H1 (cell line): ENCODE results near the gene DPY19L2. TPM values are rescaled to one million over a fixed set of nuclear protein-coding genes. Genes with fewer than 3 reads are reported as not detected.
"Not testable (repeated sequence)": the region's sequence is repeated elsewhere in the genome, so short reads cannot be mapped to it uniquely, and the experiment has no call there.

ENCODE experiments used
- CTCF ChIA-PET: fragments of 300-600 bp; sonication (Branson Sonifier 250); formaldehyde crosslinking; loops from one replicate; lab custom pipeline; 2021; ENCODE audit not compliant: partially characterized antibody; lab: Charles Lee
- POLR2A ChIA-PET: fragments of 300-600 bp; sonication (Branson Sonifier 250); formaldehyde crosslinking; loops from one replicate; lab custom pipeline; 2021; ENCODE audit warnings: inconsistent platforms; ENCODE audit not compliant: partially characterized antibody; lab: Charles Lee
- DNase-seq, 2 experiments: peaks; one replicate each; pipeline versions ENCODE4 v3.0.0 to v3.0.0-alpha.2; 2010 to 2022; ENCODE audit warnings: low spot score in 2 of 2, low read depth in 1 of 2, mixed read lengths in 1 of 2
- FAIRE-seq: peaks from 2 replicates; lab custom pipeline; 2011; peaks lifted over from hg19 to GRCh38; lab: Jason Lieb, UNC
- H2AFZ ChIP-seq: 2 replicates; pipeline ENCODE4 v1.8.1; 2012; ENCODE audit warnings: low read length, inconsistent platforms
- H2AK5ac ChIP-seq: 2 replicates; pipeline ENCODE4 v1.6.1; 2013; ENCODE audit warnings: low read depth, low read length
- H2BK120ac ChIP-seq: replicated peaks from 2 replicates; pipeline ENCODE3; 2013; ENCODE audit warnings: low read depth, low read length, inconsistent platforms
- H2BK12ac ChIP-seq: 2 replicates; pipeline ENCODE4 v1.6.1; 2013; ENCODE audit warnings: low read depth, low read length
- H2BK15ac ChIP-seq: 2 replicates; pipeline ENCODE4 v1.6.1; 2013; ENCODE audit warnings: low read length
- H2BK20ac ChIP-seq: 2 replicates; pipeline ENCODE4 v1.6.1; 2013; ENCODE audit warnings: low read length
- H2BK5ac ChIP-seq: 2 replicates; pipeline ENCODE4 v1.6.1; 2013; ENCODE audit warnings: low read depth, low read length
- H3K14ac ChIP-seq: 2 replicates; pipeline ENCODE4 v1.6.1; 2013; ENCODE audit warnings: inconsistent platforms; ENCODE audit not compliant: insufficient read length
- H3K18ac ChIP-seq: 2 replicates; pipeline ENCODE4 v1.6.1; 2013; ENCODE audit warnings: low read length; ENCODE audit errors: extremely low read depth
- H3K23ac ChIP-seq: 2 replicates; pipeline ENCODE4 v1.6.1; 2013; ENCODE audit warnings: inconsistent platforms; ENCODE audit not compliant: insufficient read length
- H3K23me2 ChIP-seq: 2 replicates; pipeline ENCODE4 v1.6.1; 2013; ENCODE audit warnings: low read depth, low read length
- H3K27ac ChIP-seq: 2 replicates; pipeline ENCODE4 v1.6.1; 2011; ENCODE audit warnings: low read depth, low read length, inconsistent platforms
- H3K27me3 ChIP-seq, 4 experiments: replicated peaks in 1 of 4; 1 replicate in 1 of 4; 2 replicates in 3 of 4; pipeline versions ENCODE4 v1.6.1 to v1.8.1; 2011 to 2013; ENCODE audit warnings: low read length in 3 of 4, mild to moderate bottlenecking in 3 of 4, inconsistent platforms in 2 of 4, mixed read lengths in 2 of 4, moderate library complexity in 1 of 4; ENCODE audit not compliant: control insufficient read depth in 3 of 4, insufficient read depth in 3 of 4; ENCODE audit errors: extremely low read depth in 1 of 4
- H3K36me3 ChIP-seq, 4 experiments: 2 replicates each; pipeline versions ENCODE4 v1.6.1 to v1.8.1; 2011 to 2013; ENCODE audit warnings: mild to moderate bottlenecking in 4 of 4, low read length in 3 of 4, moderate library complexity in 2 of 4, control low read depth in 1 of 4, inconsistent platforms in 1 of 4; ENCODE audit not compliant: insufficient read depth in 4 of 4, control insufficient read depth in 2 of 4
- H3K4ac ChIP-seq: replicated peaks from 2 replicates; pipeline ENCODE3; 2013; ENCODE audit warnings: low read length, low read depth, mixed read lengths, inconsistent platforms; ENCODE audit not compliant: insufficient read length
- H3K4me1 ChIP-seq, 4 experiments: replicated peaks in 1 of 4; 1 replicate in 1 of 4; 2 replicates in 3 of 4; pipeline versions ENCODE4 v1.6.1 to v1.8.1; 2011 to 2013; ENCODE audit warnings: low read length in 3 of 4, inconsistent platforms in 2 of 4, mixed read lengths in 1 of 4; ENCODE audit not compliant: insufficient read depth in 4 of 4, control insufficient read depth in 3 of 4
- H3K4me2 ChIP-seq, 2 experiments: 2 replicates each; pipeline versions ENCODE4 v1.6.1 to v1.8.1; 2011 to 2013; ENCODE audit warnings: low read depth in 2 of 2, low read length in 2 of 2, control low read depth in 1 of 2, inconsistent platforms in 1 of 2, mild to moderate bottlenecking in 1 of 2; ENCODE audit not compliant: insufficient read depth in 1 of 2
- H3K4me3 ChIP-seq, 4 experiments: fragments of 200-600, 300-600 bp in 1 of 4; sonication (generic), shearing (Covaris generic), sonication (Bioruptor Twin) in 1 of 4; 2 replicates each; pipeline versions ENCODE4 v1.5.1 to v1.8.1; 2011 to 2016; ENCODE audit warnings: low read length in 4 of 4, low read depth in 3 of 4, control low read depth in 2 of 4, inconsistent platforms in 2 of 4, mild to moderate bottlenecking in 2 of 4, mixed read lengths in 1 of 4, moderate library complexity in 1 of 4; ENCODE audit not compliant: insufficient read depth in 2 of 4; ENCODE audit errors: extremely low read depth in 1 of 4
- H3K56ac ChIP-seq: replicated peaks from 2 replicates; pipeline ENCODE3; 2013; ENCODE audit warnings: low read depth, mild to moderate bottlenecking, mixed read lengths, low read length, inconsistent platforms; ENCODE audit not compliant: insufficient read length
- H3K79me1 ChIP-seq: 2 replicates; pipeline ENCODE4 v1.6.1; 2013; ENCODE audit warnings: low read depth, low read length, control low read depth
- H3K79me2 ChIP-seq, 2 experiments: 2 replicates each; pipeline versions ENCODE4 v1.6.1 to v1.8.1; 2012 to 2013; ENCODE audit warnings: low read length in 2 of 2, mild to moderate bottlenecking in 2 of 2, inconsistent platforms in 1 of 2; ENCODE audit not compliant: insufficient read depth in 2 of 2, control insufficient read depth in 1 of 2
- H3K9ac ChIP-seq, 4 experiments: replicated peaks in 1 of 4; 1 replicate in 1 of 4; 2 replicates in 3 of 4; pipeline versions ENCODE4 v1.6.1 to v1.8.1; 2011 to 2013; ENCODE audit warnings: low read depth in 3 of 4, low read length in 3 of 4, control low read depth in 2 of 4, mild to moderate bottlenecking in 2 of 4, moderate library complexity in 2 of 4, inconsistent platforms in 1 of 4; ENCODE audit errors: extremely low read depth in 1 of 4
- H3K9me3 ChIP-seq, 2 experiments: 2 replicates each; pipeline versions ENCODE4 v1.6.1 to v1.8.1; 2012 to 2013; ENCODE audit warnings: mild to moderate bottlenecking in 2 of 2, moderate library complexity in 2 of 2, control low read depth in 1 of 2, inconsistent platforms in 1 of 2, low read depth in 1 of 2, low read length in 1 of 2, mixed read lengths in 1 of 2; ENCODE audit not compliant: insufficient read depth in 2 of 2
- H4K20me1 ChIP-seq, 2 experiments: replicated peaks in 1 of 2; 2 replicates each; pipeline versions ENCODE3 to v1.8.1; 2011 to 2013; ENCODE audit warnings: inconsistent platforms in 2 of 2, low read length in 2 of 2, mild to moderate bottlenecking in 1 of 2; ENCODE audit not compliant: insufficient read depth in 2 of 2, control insufficient read depth in 1 of 2
- H4K5ac ChIP-seq: 2 replicates; pipeline ENCODE4 v1.6.1; 2013; ENCODE audit warnings: low read length, low read depth, mixed read lengths, inconsistent platforms; ENCODE audit not compliant: insufficient read length
- H4K8ac ChIP-seq: 2 replicates; pipeline ENCODE4 v1.8.0; 2013; ENCODE audit warnings: mild to moderate bottlenecking, moderate library complexity, low read length, inconsistent platforms; ENCODE audit not compliant: insufficient read depth; ENCODE audit errors: extremely low read depth
- H4K91ac ChIP-seq: replicated peaks from 2 replicates; pipeline ENCODE3; 2013; ENCODE audit warnings: low read length, mixed read lengths, inconsistent platforms; ENCODE audit not compliant: insufficient read length
- WGBS, 2 experiments: shearing (Covaris generic) in 1 of 2; methylation state at CpG; one replicate each; pipeline versions ENCODE4 v1.1.6 to v1.1.7; 2013 to 2015; ENCODE audit warnings: low lambda C conversion rate in 2 of 2, mixed read lengths in 2 of 2, inconsistent platforms in 1 of 2, low coverage in 1 of 2, missing lambda C conversion rate in 1 of 2; ENCODE audit not compliant: insufficient replicate concordance in 2 of 2, insufficient coverage in 1 of 2, insufficient read length in 1 of 2; ENCODE audit errors: extremely low coverage in 1 of 2, missing lambda C conversion rate in 1 of 2; 5-methylcytosine and 5-hydroxymethylcytosine counted together
- polyA plus RNA-seq, 7 experiments: library from polyadenylated mRNA; depleted of rRNA in 3 of 7; stranded (reverse) in 5 of 7; unstranded in 2 of 7; fragments of >200 nt in 5 of 7; fragments of 200-250 nt in 2 of 7; gene quantifications; 1 replicate in 5 of 7; 2 replicates in 1 of 7; 4 replicates in 1 of 7; pipeline versions ENCODE4 v1.2.1 to v1.2.3, GENCODE V29; 2011 to 2013; ENCODE audit warnings: missing spikeins in 2 of 7, mixed read lengths in 2 of 7
- total RNA-seq: library from RNA; stranded (reverse); fragmentation: NEBNext Ultra II Directional; extraction: Animal tissue kit (Norgen Biotek cat#: 25700); gene quantifications from 2 replicates; pipeline ENCODE4 v1.2.1, GENCODE V29; 2021

DPY19L2 gene
- total and polyA plus RNA-seq, 2 of the 8 experiments (the other 6 are each of a cell fraction or from before 2014, with no cell fraction given) = 2.2 to 3.3 TPM

- H3K14ac ChIP-seq, H3K79me2 ChIP-seq, H3K23ac ChIP-seq, H4K91ac ChIP-seq, H4K8ac ChIP-seq, H3K27ac ChIP-seq, H3K4me1 ChIP-seq, H3K18ac ChIP-seq, H3K9ac ChIP-seq, H2BK5ac ChIP-seq, H3K9me3 ChIP-seq, H2BK12ac ChIP-seq, H3K36me3 ChIP-seq, H3K4ac ChIP-seq, H4K5ac ChIP-seq, FAIRE-seq, H2AFZ ChIP-seq, POLR2A ChIA-PET, H2BK15ac ChIP-seq, H2BK20ac ChIP-seq, H2BK120ac ChIP-seq, H3K79me1 ChIP-seq, H4K20me1 ChIP-seq, DNase-seq, H2AK5ac ChIP-seq, H3K56ac ChIP-seq: not testable (repeated sequence)
- CTCF ChIA-PET = interaction anchor here (0.6 kb wide), 1 partner anchor 132 kb away, joined by 3 read pairs; no protein-coding TSS in a partner anchor
- Histone ChIP-seq H3K4me2 (peak overlapping the region; percentile 63 to 80), H3K23me2 (peaks cover 11% of the 10 kb centered on the region; the same call in 1 of the 2 replicates), H3K27me3 (peaks cover 0 to 11% (median 2%) of the 10 kb centered on the region in 4 experiments; a peak in 2 of 7 replicates), H3K4me3 (peak overlapping the region in 3 of 4 experiments; percentile 46 to 81 (median 74); a peak in 5 of 8 replicates)
- 41% methylated on average over 3 of the region's 8 CpGs; no CpG with 5 or more reads in 1 of the 2 experiments for WGBS, 2 experiments
These were observed 1.1 kb upstream of the DPY19L2 start for GRCh38 chr12:63669427-63669826.
